NCI-H226 (cell line): ENCODE results near the gene PFDN1.
A peak's percentile ranks its signal among the peaks of the same experiment; 100 is the strongest.

ENCODE experiments used
- DNase-seq: peaks from one replicate; pipeline ENCODE4 v3.0.0-alpha.2; 2015

Gene PFDN1

DNA sequence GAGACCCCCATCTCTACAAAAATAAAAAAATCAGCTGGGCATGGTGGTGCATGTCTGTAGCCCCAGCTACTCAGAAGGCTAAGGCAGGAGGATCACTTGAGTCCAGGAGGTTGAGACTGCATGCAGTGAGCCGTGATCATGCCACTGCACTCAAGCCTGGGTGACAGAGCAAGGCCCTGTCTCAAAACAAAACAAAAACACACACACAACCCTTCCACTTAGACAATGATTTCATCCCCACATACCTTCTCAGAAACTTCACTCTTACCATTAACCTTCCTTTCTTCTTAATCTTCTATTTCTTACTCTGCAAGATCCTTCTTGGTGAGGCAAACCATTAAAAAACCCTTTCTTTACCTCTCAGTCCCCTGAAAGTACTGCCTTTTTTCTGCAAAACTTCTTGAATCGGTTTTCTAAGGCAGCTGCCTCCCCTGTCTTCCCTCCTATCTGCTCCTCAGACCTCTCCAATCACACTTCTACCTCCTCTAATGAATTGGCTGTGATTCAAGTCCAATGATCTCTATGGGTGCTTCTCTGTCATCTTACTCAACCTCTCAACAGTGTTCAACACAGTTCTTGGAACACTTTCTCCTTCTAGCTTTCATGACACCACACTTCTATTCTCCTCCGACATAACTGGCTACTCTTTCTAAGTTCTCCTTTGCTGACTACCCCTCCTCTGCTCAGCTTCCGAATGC, 47.3 kb downstream of the PFDN1 start:
- DNase-seq: no peak

DNA sequence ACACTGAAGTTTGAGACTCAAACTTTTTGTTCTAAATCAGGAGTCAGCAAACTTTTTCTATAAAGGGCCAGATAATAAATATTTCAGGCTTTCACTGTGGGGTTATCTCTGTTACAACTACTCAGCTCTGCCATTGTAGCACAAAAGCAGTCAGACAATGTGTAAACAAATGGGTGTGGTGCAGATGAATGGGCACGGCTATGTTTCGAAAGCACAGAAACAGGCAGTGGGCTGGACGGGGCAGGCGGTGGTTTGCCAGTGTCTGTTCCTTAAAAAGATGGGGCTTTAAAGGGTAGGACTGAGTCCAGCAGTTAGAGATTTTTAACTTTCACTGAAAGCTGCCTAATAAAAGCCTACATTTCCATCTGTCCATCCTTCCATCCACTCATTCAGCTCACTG, 48.9 kb downstream of the PFDN1 start:
- DNase-seq: no peak

DNA sequence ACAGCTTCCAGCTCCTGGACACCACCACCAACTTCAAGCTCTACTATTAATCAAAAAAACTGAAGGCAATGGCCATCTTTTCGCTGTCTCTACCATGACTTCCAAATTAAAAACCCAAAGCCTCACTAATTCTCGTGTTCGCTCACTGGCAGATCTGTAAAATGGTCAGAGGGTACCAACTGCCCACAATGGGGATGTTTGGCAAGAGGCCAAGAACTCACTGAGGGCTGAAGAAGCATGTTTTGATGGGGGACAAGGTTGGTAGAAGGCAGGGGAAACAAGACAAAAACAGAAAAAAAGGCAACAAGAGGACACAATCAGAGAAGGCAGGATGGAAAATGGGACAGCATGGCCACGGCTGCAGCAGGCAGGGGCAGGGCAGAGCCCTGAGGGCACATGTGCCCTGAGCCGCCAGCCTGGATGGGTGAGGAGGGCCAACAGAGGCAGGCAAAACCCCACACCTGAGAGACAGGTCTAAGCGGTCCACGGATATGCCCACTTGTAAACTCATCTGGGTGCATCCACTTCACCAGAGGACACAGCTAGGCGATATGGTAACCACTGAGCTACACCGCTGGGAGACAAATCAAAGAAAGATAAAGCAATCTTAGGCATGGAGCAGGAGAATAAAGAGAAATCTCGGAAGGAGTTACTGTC, 50.3 kb downstream of the PFDN1 start:
- DNase-seq: no peak

DNA sequence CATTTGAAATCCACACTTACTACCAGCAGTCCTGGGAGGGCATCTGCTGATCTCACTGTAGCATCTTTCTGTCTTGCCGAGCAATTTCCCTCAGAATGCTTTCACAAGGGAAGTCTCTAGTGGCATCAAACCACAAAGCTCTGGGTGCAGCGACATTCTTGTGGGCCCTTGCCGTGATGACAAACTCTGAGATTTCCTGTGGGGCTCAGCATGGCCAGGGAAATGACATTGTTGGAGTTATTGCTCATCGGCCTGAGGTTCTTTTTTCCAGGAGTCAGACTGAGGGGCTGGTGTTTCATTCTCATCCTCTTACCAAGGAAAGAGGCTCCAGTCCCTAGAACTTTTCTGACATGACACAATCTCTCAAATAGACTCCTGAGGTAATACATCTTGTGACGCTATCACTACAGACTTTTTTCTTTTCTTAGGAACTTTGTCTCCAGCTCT, 51.4 kb downstream of the PFDN1 start:
- DNase-seq: peak; percentile 69

DNA sequence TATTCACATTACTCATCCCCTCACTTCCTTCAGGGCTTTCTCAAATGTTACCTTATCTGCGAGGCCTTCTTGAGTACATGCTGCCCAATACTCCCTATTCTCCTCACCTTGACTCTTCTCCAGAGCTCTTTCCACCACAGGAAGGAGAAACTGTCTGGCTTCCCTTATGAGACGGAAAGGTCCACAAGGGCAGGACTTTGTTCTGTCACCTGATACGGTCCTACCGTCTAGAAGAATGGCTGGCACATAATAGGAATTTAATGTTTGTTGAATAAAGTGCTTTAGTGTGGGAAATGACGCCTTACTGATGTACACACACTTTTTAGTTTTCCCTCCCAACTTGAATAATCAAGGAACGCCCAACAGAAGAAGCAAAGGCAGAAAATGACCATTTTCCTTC, 52.5 kb downstream of the PFDN1 start:
- DNase-seq: no peak

DNA sequence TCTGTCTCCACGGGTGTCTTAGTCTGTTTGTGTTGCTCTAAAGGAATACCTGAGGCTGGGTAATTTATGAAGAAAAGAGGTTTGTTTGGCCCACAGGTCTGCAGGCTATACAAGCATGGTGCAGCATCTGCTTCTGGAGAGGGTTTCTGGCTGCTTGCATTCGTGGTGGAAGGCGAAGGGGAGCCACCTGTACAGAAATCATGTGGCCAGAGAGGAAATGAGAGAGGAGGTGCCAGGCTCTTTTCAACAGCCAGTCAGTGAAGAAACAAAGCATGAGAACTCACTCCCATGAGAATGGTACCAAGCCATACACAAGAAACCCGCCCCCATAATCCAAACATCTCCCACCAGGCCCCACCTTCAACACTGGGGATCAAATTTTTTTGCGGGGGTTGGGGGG, 53.4 kb downstream of the PFDN1 start:
- DNase-seq: no peak

DNA sequence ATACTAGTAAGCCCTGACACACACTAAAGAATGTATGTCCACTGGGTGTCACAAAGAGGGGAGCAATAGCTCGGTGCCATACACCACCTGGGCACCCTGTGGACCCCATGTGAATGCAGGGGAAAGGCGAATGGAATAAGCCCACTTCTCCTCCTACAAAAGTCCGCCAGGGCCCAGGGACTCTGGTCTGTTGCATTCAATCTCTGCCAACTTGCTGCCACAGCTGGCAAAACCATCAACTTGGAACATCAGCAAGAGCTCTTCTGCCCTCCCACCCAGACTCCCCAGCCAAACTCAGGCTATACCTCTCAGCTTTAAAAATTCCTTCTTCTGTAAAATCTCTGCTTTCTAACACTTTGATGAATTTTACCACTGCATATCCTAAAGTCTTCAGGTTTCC, 54.5 kb downstream of the PFDN1 start:
- DNase-seq: no peak

DNA sequence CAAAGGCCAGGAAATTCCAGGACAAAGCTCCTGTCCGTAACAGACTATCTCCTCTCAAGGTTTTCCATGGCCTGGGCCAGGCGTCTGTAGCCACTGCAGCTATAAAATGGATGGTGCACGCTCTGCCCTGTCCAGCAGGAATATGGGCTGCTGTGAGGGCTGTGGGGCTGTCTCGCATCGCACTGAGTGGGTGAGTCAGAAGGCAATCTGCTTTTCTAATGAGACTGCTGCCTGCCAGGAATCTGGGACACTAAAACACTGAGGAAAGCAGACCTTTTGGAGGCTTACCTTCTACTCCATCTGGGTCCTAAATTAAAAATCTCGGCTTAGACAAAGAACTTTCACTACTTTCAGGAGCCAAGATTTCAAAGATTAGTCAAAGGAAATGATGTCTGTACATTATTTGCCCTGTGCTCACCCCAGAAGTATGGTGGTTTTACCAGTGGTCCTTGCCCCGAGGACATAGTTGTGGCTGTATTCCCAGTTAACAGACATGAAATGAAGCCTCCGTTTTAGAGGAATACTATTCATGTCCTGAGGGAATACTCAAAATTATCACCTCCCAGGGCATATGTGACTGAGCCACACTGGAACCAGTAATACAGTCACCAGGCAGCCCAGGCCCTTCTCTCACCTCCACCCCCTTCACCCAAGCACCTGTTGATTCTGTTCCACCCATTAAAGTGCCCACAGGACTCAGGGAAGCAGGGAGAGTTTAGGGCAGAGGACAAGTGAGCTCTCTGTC, 56.4 kb downstream of the PFDN1 start:
- DNase-seq: peak; percentile 65

DNA sequence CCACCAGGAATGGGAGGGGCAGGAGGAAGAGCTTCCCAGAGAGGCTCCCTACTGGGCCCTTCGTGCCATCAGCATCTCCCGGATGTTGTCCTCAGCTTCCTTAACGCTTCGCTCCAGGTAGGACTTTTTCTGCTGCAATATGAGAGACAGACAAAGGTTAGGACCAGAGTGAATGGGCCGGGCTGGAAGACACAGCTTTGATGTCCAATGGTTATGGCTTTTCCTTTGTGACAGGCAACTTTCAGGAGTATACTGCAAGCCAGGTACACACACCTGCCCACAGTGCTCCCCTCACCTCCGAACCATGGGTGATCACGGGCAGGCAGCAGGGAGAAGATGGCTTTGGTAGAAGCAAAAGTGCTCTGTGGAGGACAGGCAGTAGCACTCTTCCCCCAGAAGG, 57.0 kb downstream of the PFDN1 start:
- no peak for DNase-seq

DNA sequence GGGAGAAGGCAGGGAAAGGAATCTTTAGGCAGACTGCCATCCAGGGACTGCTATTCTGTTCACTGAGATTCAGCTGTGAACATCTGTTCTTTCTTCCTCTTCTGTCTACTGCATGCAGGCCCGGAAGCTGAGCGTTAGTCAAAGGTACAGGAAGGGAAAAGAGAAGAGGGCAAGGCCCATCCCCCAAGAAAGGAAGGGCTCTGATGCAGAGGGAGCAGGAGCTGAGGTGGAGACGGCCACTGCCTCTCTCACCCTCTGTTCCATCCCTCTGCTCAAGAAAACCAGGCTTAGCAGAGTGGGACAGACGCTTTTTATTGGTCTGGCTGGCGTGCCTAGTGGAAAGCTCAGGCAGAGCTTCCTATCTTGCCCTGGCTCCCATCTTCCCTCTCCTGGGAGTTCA, 57.6 kb downstream of the PFDN1 start:
- DNase-seq: no peak

DNA sequence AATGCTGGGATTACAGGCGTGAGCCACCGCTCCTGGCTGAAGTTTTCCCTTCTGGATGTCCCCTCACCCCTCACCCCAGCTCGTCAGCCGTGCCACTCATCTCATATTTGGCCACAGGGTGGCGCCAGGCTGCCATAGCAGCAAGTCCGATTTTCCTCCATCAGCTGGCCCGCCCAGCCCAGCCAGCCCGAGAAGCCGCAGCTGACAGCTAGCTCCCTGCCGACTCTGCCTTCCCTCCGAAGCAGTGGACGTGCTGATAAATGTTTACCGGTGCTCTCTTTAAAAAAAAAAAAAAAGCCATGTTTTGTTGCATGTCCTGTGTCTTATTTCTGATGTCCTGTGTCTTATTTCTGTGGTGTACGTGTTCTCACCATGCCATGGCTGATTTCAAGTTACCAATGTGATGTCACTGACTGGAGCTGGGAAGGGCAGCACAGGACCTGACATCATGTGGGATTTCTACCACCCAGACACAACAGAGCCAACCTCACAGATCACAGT, 58.3 kb downstream of the PFDN1 start:
- DNase-seq: peak; percentile 74

DNA sequence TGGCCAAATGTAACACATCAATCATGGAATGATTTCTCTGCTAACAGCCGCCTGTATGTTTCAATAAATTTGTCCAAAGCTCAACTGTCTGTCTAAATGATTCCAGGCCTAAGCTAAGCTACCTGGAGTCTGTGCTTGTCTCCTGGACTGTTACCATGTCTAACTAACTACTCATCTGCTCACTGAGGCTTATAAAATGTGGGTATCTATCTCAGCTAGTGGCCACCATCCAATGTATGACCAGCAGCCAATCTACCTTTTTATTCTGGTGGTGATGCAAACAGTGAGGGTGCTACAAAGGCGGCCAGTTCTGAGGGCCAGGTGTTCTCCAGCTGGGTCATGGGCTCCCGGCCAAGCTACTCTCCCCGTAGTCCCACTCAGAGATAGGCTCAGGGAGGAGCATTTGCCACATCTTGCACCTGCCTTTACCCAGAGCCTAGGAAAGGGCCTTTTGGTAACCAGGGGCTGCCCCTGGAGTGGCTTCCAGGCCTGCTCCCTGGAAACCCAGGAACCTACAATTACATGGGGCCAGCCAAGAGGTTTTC, 59.1 kb downstream of the PFDN1 start:
- no peak for DNase-seq

DNA sequence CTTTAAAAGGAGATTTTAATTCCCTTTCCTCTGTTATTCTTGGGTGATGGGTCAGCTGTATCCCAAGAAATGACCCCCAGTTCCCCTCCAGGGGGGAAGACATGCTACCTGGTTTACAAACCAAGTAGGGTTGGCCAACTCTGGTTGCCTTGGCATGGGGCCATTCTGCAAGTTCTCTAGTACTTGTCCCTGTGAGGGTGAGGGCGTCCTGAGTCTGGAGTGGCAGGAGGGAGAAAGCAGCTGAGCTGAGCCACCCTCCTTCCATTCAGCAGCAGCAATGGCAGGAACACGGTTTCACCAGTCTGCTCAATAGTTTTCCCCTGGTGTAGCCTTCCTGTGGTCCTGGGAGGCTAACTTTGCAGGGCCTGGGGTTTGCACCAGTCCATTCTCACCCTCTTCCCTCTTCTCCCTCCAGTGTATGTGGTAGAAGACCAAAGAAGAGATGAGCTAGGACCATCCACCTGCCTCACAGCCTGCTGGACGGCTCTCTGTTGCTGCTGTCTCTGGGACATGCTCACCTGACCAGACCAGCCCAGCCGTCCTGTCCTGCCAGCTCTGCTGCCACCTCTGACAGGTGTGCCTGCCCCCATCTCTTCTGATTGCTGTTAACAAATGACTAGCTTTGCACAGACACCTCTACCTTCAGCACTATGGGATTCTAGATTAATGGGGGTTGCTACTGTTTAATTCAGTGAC, 59.9 kb downstream of the PFDN1 start:
- no peak for DNase-seq

DNA sequence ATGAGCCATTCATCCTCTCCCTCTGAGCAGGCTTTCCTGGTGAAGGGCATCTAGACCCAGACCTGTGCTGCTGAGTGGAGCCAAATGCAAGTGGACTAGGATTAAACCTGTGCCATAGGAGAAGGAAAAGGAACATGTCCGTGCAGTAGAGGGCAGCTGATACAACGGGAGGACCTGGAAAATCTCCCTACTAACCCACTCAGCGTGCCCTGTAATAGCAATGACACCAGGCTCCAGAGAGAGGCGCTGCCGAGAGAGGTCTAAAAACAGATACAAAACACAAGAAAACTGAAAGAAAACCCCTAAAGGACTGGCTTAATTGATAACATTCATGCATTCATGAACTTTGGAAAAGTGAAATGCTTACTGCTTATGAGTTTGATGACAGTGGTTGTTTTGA, 60.8 kb downstream of the PFDN1 start:
- no peak for DNase-seq

DNA sequence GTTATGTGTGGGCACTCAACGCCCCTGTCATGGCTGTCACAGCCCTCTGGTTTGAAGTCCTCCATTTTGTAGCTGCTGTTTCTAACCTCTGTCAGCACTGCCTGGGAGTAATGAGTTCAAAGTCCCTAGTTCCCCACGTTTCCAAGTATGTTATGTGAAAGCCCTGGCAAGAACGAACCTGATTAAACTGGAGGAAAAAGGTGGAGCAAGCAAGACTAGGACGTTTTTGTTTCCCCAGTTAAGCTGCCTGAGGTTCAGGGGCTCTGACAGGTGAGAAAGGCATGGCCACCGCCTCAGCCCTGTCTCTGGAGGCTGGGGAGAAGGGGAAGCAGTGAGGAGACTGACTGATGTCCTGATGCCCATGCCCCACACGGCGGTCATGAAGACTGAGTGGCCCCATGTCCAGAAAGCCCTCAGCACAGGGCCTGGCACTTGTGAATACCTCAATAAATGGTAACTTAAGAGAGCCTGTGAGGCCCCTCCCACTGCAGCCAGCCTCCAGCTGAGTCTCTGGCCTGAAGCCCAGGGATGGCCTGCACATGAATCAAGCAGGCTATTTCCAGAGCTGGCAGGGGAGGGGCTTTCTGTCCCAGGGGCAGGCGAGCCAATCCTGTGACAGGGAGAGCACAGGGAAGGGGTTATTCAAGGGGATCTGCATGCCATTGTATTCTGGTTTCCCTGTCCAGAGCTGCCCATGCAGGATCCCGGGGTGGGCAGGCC, 61.8 kb downstream of the PFDN1 start:
- peak; percentile 82 for DNase-seq

DNA sequence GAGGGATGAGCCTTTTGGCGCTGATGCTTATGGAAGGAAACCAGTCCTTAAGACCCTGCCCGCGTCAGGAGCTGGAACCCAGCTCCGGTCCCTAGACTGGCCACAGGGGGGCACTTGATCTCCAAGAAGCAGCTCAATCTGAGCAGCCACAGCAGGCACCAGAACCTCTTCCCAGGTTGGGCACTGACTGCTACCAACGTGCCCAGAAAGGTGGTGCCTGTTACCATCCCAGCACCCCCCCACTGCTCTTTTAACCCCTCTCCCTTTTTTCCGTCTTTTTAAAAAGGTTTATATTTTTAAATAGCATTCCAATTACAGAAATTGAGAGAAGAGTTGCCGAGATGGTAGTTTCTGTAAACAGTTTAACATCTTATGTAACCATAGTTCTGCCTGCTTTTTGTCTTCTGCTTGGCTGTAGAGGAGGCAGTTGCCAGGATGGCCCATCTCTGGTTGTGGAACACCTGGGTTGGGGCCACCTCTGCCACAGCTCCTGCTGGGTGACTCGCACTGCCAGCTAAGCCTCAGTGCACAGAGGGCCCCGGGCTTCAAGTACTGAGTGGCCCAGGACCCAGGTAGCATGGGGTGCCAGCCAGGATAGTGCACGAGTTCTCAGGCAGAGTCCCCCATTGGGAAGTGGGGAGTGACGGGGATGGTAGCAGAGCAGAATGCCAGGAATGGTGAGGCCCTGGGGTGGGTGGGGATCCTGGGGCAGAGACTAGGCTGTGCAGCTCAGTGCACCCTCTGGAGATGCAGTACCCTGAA, 62.8 kb downstream of the PFDN1 start:
- DNase-seq: no peak

DNA sequence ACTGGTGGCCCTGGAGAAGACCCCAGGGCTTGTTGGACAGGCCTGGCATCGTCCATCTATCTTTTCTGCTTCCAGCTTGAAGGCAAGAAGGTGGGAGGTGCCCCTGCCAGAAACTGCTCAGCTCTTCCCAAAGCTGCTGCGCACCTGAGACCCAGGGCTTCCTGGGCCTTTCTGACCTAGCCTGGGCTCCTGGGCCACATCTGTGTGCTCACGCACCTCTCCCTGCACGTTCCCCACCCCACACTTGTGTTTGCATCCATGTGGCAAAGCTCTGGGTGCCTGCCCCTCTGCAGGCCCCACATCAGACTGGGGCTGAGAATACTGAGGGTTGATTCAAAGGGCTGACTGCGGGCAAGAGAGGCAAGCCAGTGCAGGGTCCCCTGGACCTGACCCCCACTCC, 63.4 kb downstream of the PFDN1 start:
- DNase-seq: no peak

DNA sequence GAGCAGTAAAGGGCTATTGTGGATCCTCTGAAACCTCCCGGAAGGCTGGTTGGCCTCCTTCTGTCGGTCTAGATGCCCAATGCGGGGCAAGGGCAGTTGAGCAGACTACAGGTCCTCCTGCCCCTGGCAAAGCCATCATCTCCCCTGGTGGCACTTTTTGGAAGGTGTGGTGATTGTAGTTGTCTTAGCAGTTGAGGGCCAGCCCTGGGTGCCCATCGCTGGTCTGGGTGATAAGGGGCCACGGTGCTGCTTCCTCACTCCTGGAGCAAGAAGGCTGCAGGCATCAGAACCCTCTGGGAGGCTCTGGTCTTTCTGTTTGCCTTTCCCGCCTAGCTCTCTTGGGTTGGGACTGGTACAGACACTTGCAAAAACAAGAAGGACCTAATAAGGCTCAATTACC, 64.1 kb downstream of the PFDN1 start:
- DNase-seq: no peak

DNA sequence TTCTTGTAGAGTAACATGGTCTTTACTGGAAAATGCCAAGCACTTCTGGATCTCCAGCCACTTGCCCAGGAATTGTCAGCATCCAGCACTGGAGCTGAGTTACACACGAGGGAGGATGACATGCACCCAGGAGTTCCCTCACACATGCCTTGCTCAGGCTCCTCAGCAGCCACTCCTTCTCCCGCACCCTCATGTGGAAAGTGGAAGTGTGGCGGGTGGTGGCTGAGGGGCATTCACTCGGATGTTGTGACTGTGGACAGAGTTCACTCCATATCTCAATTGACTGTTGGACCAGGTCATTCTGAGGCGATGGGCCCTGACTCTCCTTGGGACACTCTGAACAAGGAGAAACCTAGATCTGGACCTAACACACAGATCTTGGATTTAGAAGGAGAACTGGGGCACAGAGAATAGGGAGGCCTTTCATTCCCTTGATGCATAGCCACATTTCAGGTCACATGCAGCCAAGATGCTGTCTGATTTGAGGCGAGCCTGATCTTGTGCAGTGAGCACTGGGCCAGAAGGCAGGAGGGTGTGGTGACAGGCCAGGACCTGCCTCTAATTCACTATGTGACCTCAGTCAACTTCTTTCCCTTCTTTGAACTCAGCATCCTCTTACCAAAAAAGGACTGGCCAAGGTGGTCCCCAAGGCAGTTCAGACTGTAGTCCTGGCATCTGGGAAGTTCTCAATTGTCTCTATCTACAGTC, 65.9 kb downstream of the PFDN1 start:
- DNase-seq: no peak

DNA sequence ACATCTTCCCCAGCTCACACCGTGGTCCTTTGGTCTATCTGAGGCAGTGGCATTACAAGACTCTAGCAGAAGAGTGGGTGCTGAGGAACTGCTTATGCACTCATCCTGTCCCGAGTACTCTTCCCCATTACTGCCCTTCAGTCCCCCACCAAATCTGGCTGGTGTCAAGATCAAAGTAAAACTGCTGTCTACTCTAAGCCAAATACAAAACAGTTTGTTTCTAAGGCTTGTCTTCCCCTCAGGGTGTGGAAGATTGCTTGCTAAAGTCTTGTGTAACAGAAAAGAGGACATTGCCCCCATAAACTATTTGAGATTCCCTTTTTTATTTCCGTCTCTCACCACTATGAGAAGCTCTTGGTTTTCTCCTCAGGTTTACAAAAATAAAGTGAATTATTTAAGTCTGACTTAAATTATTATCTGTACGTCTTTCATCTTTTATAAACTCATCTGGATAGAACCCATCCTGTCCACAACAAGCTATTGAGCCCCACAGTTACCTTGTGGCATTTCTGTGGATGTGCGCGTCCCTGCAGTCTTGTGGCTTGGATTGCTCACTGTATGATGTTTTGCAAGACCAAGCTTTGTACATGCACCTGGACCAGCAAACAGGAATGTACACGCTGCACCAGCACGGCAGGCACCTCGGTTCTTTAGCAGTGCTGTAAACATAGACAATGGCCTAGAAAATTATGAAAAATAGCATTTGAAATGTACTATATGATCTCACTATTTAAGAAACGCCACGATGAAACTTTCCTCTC, 66.9 kb downstream of the PFDN1 start:
- no peak for DNase-seq
